ENCODE data around the gene SETD1B. TPM values are rescaled to one million over a fixed set of nuclear protein-coding genes. Genes with fewer than 3 reads are reported as not detected.
"Not testable (repeated sequence)": the region's sequence is repeated elsewhere in the genome, so short reads cannot be mapped to it uniquely, and the experiment has no call there.

SETD1B gene
- total RNA-seq, 2 donors from 2014 or later: 19.2 to 27.5 TPM

- Histone ChIP-seq H3K4me1 (replicated peaks) (peaks cover 3% of the 10 kb centered on the region), H3K4me3 (no peak overlapping the region), H3K27ac (no peak overlapping the region), H3K9me3 (no peaks in the 10 kb centered on the region), H3K27me3 (replicated peaks; ENCODE audit: insufficient read depth) (no peaks in the 10 kb centered on the region), H3K36me3 (no peaks in the 10 kb centered on the region)
- DNase-seq (ENCODE audit: low spot score): no peak
- TF ChIP-seq POLR2AphosphoS5 (IDR thresholded peaks at IDR 0.05) (no peak), POLR2A (IDR thresholded peaks at IDR 0.05) (no peak), CTCF (IDR thresholded peaks at IDR 0.05) (no peak)
- intact Hi-C loops (cut with DNase I): no loop called here
- 68% methylated on average over 13 of the region's 13 CpGs for WGBS
Measured at GRCh38 chr12:121843236-121843982, 39.6 kb downstream of the SETD1B start.

GRCh38 chr12:121845701-121846100 lies 41.9 kb downstream of the SETD1B start:
- no peaks in the 10 kb centered on the region for H3K27me3 ChIP-seq (replicated peaks; ENCODE audit: insufficient read depth)
- H3K4me3 ChIP-seq: no peak overlapping the region
- no peaks in the 10 kb centered on the region for H3K9me3 ChIP-seq
- no peak for DNase-seq (ENCODE audit: low spot score)
- no peak for TF ChIP-seq CTCF (IDR thresholded peaks at IDR 0.05)
- no peak for TF ChIP-seq POLR2AphosphoS5 (IDR thresholded peaks at IDR 0.05)
- no peak for TF ChIP-seq POLR2A (IDR thresholded peaks at IDR 0.05)
- no peak overlapping the region for H3K27ac ChIP-seq
- H3K36me3 ChIP-seq: no peaks in the 10 kb centered on the region
- 88% methylated on average over 1 of the region's 1 CpG for WGBS
- intact Hi-C loops (cut with DNase I): no loop called here
- H3K4me1 ChIP-seq (replicated peaks): no peaks in the 10 kb centered on the region

- Histone ChIP-seq H3K4me1 (replicated peaks) (no peaks in the 10 kb centered on the region), H3K4me3 (no peak overlapping the region), H3K27me3 (replicated peaks; ENCODE audit: insufficient read depth) (no peaks in the 10 kb centered on the region), H3K9me3 (no peaks in the 10 kb centered on the region), H3K36me3 (no peaks in the 10 kb centered on the region), H3K27ac (no peak overlapping the region)
- WGBS: 95% methylated on average over 6 of the region's 6 CpGs
- intact Hi-C loops (cut with DNase I): no loop called here
- DNase-seq (ENCODE audit: low spot score): no peak
- no peak for TF ChIP-seq POLR2AphosphoS5 (IDR thresholded peaks at IDR 0.05)
- no peak for TF ChIP-seq CTCF (IDR thresholded peaks at IDR 0.05)
- TF ChIP-seq POLR2A (IDR thresholded peaks at IDR 0.05): no peak
Measured at GRCh38 chr12:121849211-121849610, 45.4 kb downstream of the SETD1B start.

- DNase-seq (ENCODE audit: low spot score): no peak
- TF ChIP-seq CTCF (IDR thresholded peaks at IDR 0.05): no peak
- TF ChIP-seq POLR2AphosphoS5 (IDR thresholded peaks at IDR 0.05): no peak
- TF ChIP-seq POLR2A (IDR thresholded peaks at IDR 0.05): no peak
- no peak overlapping the region for H3K4me3 ChIP-seq
- no peak overlapping the region for H3K27ac ChIP-seq
- no peaks in the 10 kb centered on the region for H3K4me1 ChIP-seq (replicated peaks)
- no peaks in the 10 kb centered on the region for H3K36me3 ChIP-seq
- H3K9me3 ChIP-seq: no peaks in the 10 kb centered on the region
- intact Hi-C loops (cut with DNase I): no loop called here
- H3K27me3 ChIP-seq (replicated peaks; ENCODE audit: insufficient read depth): no peaks in the 10 kb centered on the region
- 83% methylated on average over 13 of the region's 13 CpGs for WGBS
Measured at GRCh38 chr12:121849665-121850064, 45.9 kb downstream of the SETD1B start.

GRCh38 chr12:121852392-121852791 lies 48.6 kb downstream of the SETD1B start:
- H3K36me3 ChIP-seq; DNase-seq (ENCODE audit: low spot score); H3K9me3 ChIP-seq; H3K27me3 ChIP-seq (replicated peaks; ENCODE audit: insufficient read depth); H3K27ac ChIP-seq; H3K4me1 ChIP-seq (replicated peaks); H3K4me3 ChIP-seq; intact Hi-C loops (cut with DNase I): not testable (repeated sequence)
- 59% methylated on average over 3 of the region's 3 CpGs for WGBS

Data from prostate gland (tissue), 2 donors.